Gastroesophageal sphincter (tissue), 4 donors: Measurements from ENCODE around the gene NUDT8. TPM values are rescaled to one million over a fixed set of nuclear protein-coding genes. Genes with fewer than 3 reads are reported as not detected.

Source experiments
- ATAC-seq: fragments of 150-250 bp; one replicate; pipeline ENCODE4 v1.9.1; 2016; ENCODE audit warnings: mild to moderate bottlenecking, moderate library complexity
- H3K27ac ChIP-seq, 4 donors: fragments of 200-600 bp; sonication (generic) in 3 of 4; 1 replicate in 3 of 4; 2 replicates in 1 of 4; pipeline ENCODE4 v1.5.1; 2016 to 2019
- H3K27me3 ChIP-seq: fragments of 200-600 bp; sonication (generic); one replicate; pipeline ENCODE4 v1.5.1; 2019
- H3K36me3 ChIP-seq, 2 donors: fragments of 200-600 bp; sonication (generic); one replicate each; pipeline ENCODE4 v1.5.1; 2019; ENCODE audit warnings: control low read depth in 1 of 2
- H3K4me1 ChIP-seq, 3 donors: fragments of 200-600 bp; sonication (generic); 1 replicate in 2 of 3; 2 replicates in 1 of 3; pipeline ENCODE4 v1.5.1; 2016 to 2019; ENCODE audit warnings: control low read depth in 2 of 3
- H3K4me3 ChIP-seq, 2 donors: fragments of 200-600 bp; sonication (generic); one replicate each; pipeline ENCODE4 v1.5.1; 2019; ENCODE audit warnings: mild to moderate bottlenecking in 1 of 2, moderate library complexity in 1 of 2
- H3K9me3 ChIP-seq, 3 donors: fragments of 200-600 bp; sonication (generic); one replicate each; pipeline ENCODE4 v1.5.1; 2017 to 2019; ENCODE audit warnings: control low read depth in 2 of 3
- CTCF ChIP-seq, 4 experiments: fragments of 200-600 bp in 2 of 4; fragments of 450-650 bp in 2 of 4; sonication (generic) in 1 of 4; IDR thresholded peaks; one replicate each; pipeline ENCODE4 v1.5.1; 2017 to 2019; ENCODE audit warnings: antibody characterized with exemption in 4 of 4, mild to moderate bottlenecking in 2 of 4, moderate library complexity in 2 of 4
- EP300 ChIP-seq: sonication (generic); formaldehyde crosslinking; IDR thresholded peaks from one replicate; pipeline ENCODE4 v1.6.1; 2017; ENCODE audit warnings: antibody characterized with exemption, mild to moderate bottlenecking
- POLR2A ChIP-seq, 2 donors: fragments of 450-650 bp; IDR thresholded peaks; one replicate each; pipeline ENCODE4 v1.6.1; 2017; ENCODE audit warnings: antibody characterized with exemption in 2 of 2, mild to moderate bottlenecking in 2 of 2, moderate library complexity in 1 of 2
- POLR2AphosphoS5 ChIP-seq: sonication (generic); formaldehyde crosslinking; IDR thresholded peaks from one replicate; pipeline ENCODE4 v1.6.1; 2017; ENCODE audit warnings: antibody characterized with exemption
- WGBS, 2 donors: methylation state at CpG; one replicate each; pipeline ENCODE4 v1.1.5; 2018; ENCODE audit warnings: low coverage in 1 of 2; 5-methylcytosine and 5-hydroxymethylcytosine counted together
- total RNA-seq, 4 donors: library from RNA; depleted of rRNA; stranded (reverse); fragments of >200 nt; gene quantifications; one replicate each; pipeline ENCODE4 v1.1.0, GENCODE V29; 2016

NUDT8 gene
- total RNA-seq, 4 donors from 2014 or later: 2.4 to 18.5 (median 4.6) TPM

- peaks cover 28% of the 10 kb centered on the region for H3K27me3 ChIP-seq
- H3K4me3 ChIP-seq: peak overlapping the region; percentile 33 to 51
- TF ChIP-seq POLR2AphosphoS5 (no peak), CTCF (IDR thresholded peaks at IDR 0.05) (peak in 3 of 4 experiments; percentile 40 to 78 (median 53))
- ATAC-seq: peak; percentile 59
- H3K27ac ChIP-seq: peak overlapping the region in 3 of 4 donors; percentile 33 to 53 (median 40)
- peaks cover 0 to 45% of the 10 kb centered on the region in 2 donors for H3K36me3 ChIP-seq
- H3K4me1 ChIP-seq: peaks cover 0 to 21% (median 9%) of the 10 kb centered on the region in 3 donors
- H3K9me3 ChIP-seq: no peaks in the 10 kb centered on the region
- 20% methylated on average over 1 of the region's 23 CpGs; no CpG with 5 or more reads in 1 of the 2 donors for WGBS, 2 donors
Measured at GRCh38 chr11:67613960-67614715, 15.6 kb downstream of the NUDT8 start.

GRCh38 chr11:67613313-67613959 is 16.3 kb downstream of the NUDT8 start:
- Histone ChIP-seq H3K4me1 (peaks cover 0 to 28% (median 9%) of the 10 kb centered on the region in 3 donors), H3K4me3 (peak overlapping the region in 1 of 2 donors; percentile 51), H3K27ac (peak overlapping the region in 2 of 4 donors; percentile 33 to 53), H3K36me3 (peaks cover 0 to 52% of the 10 kb centered on the region in 2 donors), H3K9me3 (no peaks in the 10 kb centered on the region), H3K27me3 (peaks cover 28% of the 10 kb centered on the region)
- WGBS, 2 donors: 96 to 100% methylated on average over 2 to 5 of the region's 17 CpGs
- TF ChIP-seq POLR2AphosphoS5 (no peak), CTCF (IDR thresholded peaks at IDR 0.05) (no peak), POLR2A (IDR thresholded peaks at IDR 0.05) (no peak), EP300 (no peak)
- no peak for ATAC-seq

- Histone ChIP-seq H3K36me3 (peaks cover 0 to 53% of the 10 kb centered on the region in 2 donors), H3K9me3 (no peaks in the 10 kb centered on the region), H3K27ac (no peak overlapping the region), H3K27me3 (peaks cover 28% of the 10 kb centered on the region), H3K4me1 (peaks cover 0 to 35% (median 12%) of the 10 kb centered on the region in 3 donors), H3K4me3 (no peak overlapping the region)
- no CpG with 5 or more reads among the region's 13 CpGs for WGBS, 2 donors
- ATAC-seq: no peak
- no peak for TF ChIP-seq POLR2A (IDR thresholded peaks at IDR 0.05)
- no peak for TF ChIP-seq CTCF (IDR thresholded peaks at IDR 0.05)
- no peak for TF ChIP-seq EP300
- TF ChIP-seq POLR2AphosphoS5: no peak
Measured at GRCh38 chr11:67612751-67613150, 17.0 kb downstream of the NUDT8 start.

- Histone ChIP-seq H3K27ac (no peak overlapping the region), H3K36me3 (peaks cover 0 to 53% of the 10 kb centered on the region in 2 donors), H3K4me3 (no peak overlapping the region), H3K27me3 (peaks cover 28% of the 10 kb centered on the region), H3K9me3 (no peaks in the 10 kb centered on the region), H3K4me1 (peaks cover 0 to 43% (median 18%) of the 10 kb centered on the region in 3 donors)
- 75% methylated on average over 14 of the region's 37 CpGs; no CpG with 5 or more reads in 1 of the 2 donors for WGBS, 2 donors
- TF ChIP-seq POLR2A (IDR thresholded peaks at IDR 0.05): no peak
- TF ChIP-seq EP300: no peak
- no peak for TF ChIP-seq POLR2AphosphoS5
- no peak for TF ChIP-seq CTCF (IDR thresholded peaks at IDR 0.05)
- no peak for ATAC-seq
Measured at GRCh38 chr11:67611704-67612587, 17.8 kb downstream of the NUDT8 start.
